SK-N-DZ (cell line): ENCODE data around the gene RPL36A.

Experiments used
- DNase-seq: peaks from one replicate; pipeline ENCODE4 v3.0.0-alpha.2; 2015; ENCODE audit warnings: low spot score

The RPL36A gene

DNA sequence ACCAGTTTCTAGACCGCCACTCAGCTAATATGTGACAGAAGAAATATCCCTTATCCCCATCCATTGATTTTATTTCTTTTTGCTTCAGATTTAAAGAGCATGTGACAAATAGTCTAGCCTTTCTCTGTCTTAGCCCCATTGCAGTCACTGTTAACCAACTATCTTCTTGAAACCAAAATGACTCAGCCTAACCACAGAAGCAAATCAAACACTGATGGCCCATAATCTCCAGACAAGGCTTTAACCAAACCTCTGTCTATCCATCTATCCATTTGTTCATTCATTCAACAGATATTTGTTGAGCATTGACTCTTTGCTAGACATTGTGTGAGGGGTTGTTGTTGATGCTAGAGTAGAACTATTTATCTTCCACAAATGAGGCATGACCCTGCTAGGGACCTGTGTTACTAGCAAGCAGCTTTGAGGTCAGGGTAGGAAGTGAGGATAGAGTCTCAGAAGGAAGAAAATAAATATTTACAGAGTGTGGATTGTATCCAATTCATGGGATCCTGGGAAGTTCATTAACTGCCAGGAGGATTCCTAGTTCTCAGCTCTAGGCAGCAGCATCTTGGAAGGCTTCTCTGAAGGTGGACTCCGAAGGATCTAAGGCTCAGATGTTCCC, 39.8 kb downstream of the RPL36A start:
- no peak for DNase-seq

DNA sequence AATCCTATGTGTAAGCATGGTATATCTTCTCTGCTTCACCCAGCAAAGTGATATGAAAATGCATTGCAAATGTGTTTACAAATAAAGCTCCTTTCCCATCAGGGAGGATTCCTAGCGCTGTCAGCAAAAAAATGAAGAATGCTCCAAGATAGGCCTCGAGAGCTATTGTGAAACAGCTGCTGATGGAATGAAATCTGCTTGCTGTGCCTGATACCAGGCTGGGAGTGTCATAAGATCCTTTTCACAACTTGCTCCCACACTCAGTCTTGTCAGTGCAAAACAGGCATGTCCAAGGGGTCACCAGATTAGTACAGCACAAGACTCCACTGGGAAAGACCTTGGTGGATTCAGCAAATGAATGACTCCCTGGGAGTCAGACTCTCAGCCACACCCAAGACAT, 51.3 kb downstream of the RPL36A start:
- DNase-seq: no peak
